Suppressor macrophage treated with lipopolysaccharide for 4 hours (primary cell): ENCODE measurements around the gene PABPN1L.

Experiments
- DNase-seq: peaks from one replicate; pipeline ENCODE4 v3.0.0-alpha.2; 2020

Gene PABPN1L

GRCh38 chr16:88882358-88883030 lies 16.0 kb upstream of the PABPN1L start:
- no peak for DNase-seq

GRCh38 chr16:88881675-88882357 lies 15.4 kb upstream of the PABPN1L start:
- DNase-seq, result no peak

GRCh38 chr16:88881007-88881615 lies 14.7 kb upstream of the PABPN1L start:
- DNase-seq, result no peak

GRCh38 chr16:88880226-88881006 lies 14.0 kb upstream of the PABPN1L start:
- no peak for DNase-seq

- no peak for DNase-seq
These were observed 13.3 kb upstream of the PABPN1L start for GRCh38 chr16:88879788-88880055.

- no peak for DNase-seq
These were observed 12.7 kb upstream of the PABPN1L start for GRCh38 chr16:88878967-88879787.

GRCh38 chr16:88878356-88878755 lies 11.9 kb upstream of the PABPN1L start:
- no peak for DNase-seq

- DNase-seq, result no peak
These were observed 11.3 kb upstream of the PABPN1L start for GRCh38 chr16:88877564-88878289.

- no peak for DNase-seq
These were observed 10.6 kb upstream of the PABPN1L start for GRCh38 chr16:88876942-88877526.

GRCh38 chr16:88875703-88876234 lies 9.3 kb upstream of the PABPN1L start:
- DNase-seq, result no peak

GRCh38 chr16:88874938-88875599 lies 8.6 kb upstream of the PABPN1L start:
- no peak for DNase-seq

GRCh38 chr16:88872650-88873331 lies 6.3 kb upstream of the PABPN1L start:
- DNase-seq, result no peak

GRCh38 chr16:88871730-88872416 lies 5.4 kb upstream of the PABPN1L start:
- DNase-seq, result no peak

- no peak for DNase-seq
These were observed 4.9 kb upstream of the PABPN1L start for GRCh38 chr16:88871349-88871702.

GRCh38 chr16:88870608-88871348 lies 4.3 kb upstream of the PABPN1L start:
- DNase-seq, result peak; percentile 66

GRCh38 chr16:88869673-88869980 lies 3.2 kb upstream of the PABPN1L start:
- DNase-seq, result no peak

GRCh38 chr16:88868974-88869672 lies 2.7 kb upstream of the PABPN1L start:
- DNase-seq, result no peak

- no peak for DNase-seq
These were observed 1.3 kb upstream of the PABPN1L start for GRCh38 chr16:88867581-88868246.
